B cell (primary cell): Measurements from ENCODE around the gene PPP2R3C. TPM values are rescaled to one million over a fixed set of nuclear protein-coding genes. Genes with fewer than 3 reads are reported as not detected.

Experiments used
- ATAC-seq: fragments of 200-7000 bp; cut with Tn5 transposase; one replicate; pipeline ENCODE4 v1.10.0; 2021; ENCODE audit warnings: low read depth, mild to moderate bottlenecking, moderate number of reproducible peaks, moderate library complexity
- CTCF ChIA-PET: fragments of 350-600 bp; sonication (Branson Sonifier 250); formaldehyde crosslinking; loops from one replicate; lab custom pipeline; 2021; ENCODE audit warnings: antibody characterized with exemption, inconsistent platforms; lab: Charles Lee
- POLR2A ChIA-PET: fragments of 350-600 bp; sonication (Branson Sonifier 250); formaldehyde crosslinking; loops from one replicate; lab custom pipeline; 2021; ENCODE audit warnings: antibody characterized with exemption; lab: Charles Lee
- DNase-seq: peaks from one replicate; pipeline ENCODE4 v3.0.0; 2013
- H2AFZ ChIP-seq: 2 replicates; pipeline ENCODE4 v1.6.1; 2012; ENCODE audit warnings: mild to moderate bottlenecking, low read depth, low read length; ENCODE audit not compliant: insufficient read depth, poor library complexity, severe bottlenecking
- H3K27ac ChIP-seq, 2 donors: 1 replicate in 1 of 2; 2 replicates in 1 of 2; pipeline ENCODE4 v1.5.1; 2012 to 2013; ENCODE audit warnings: low read length in 2 of 2, mild to moderate bottlenecking in 2 of 2, moderate library complexity in 1 of 2
- H3K27me3 ChIP-seq, 4 experiments: fragments of 200-600 bp in 1 of 4; sonication (generic) in 1 of 4; replicated peaks in 1 of 4; 1 replicate in 2 of 4; 2 replicates in 2 of 4; pipeline versions ENCODE4 v1.6.1 to v1.7.0; 2013 to 2016; ENCODE audit warnings: low read length in 3 of 4, mild to moderate bottlenecking in 2 of 4, mixed read lengths in 1 of 4, moderate library complexity in 1 of 4; ENCODE audit not compliant: insufficient read depth in 4 of 4, control insufficient read depth in 3 of 4; ENCODE audit errors: control extremely low read depth in 1 of 4
- H3K36me3 ChIP-seq, 2 experiments: replicated peaks in 1 of 2; 1 replicate in 1 of 2; 2 replicates in 1 of 2; pipeline versions ENCODE4 v1.6.1 to v1.7.1; 2013; ENCODE audit warnings: low read length in 1 of 2; ENCODE audit not compliant: insufficient read depth in 2 of 2, control insufficient read depth in 1 of 2; ENCODE audit errors: control extremely low read depth in 1 of 2, extremely low read depth in 1 of 2
- H3K4me1 ChIP-seq, 2 donors: fragments of 200-600 bp in 1 of 2; sonication (generic) in 1 of 2; 1 replicate in 1 of 2; 2 replicates in 1 of 2; pipeline versions ENCODE4 v1.5.1 to v1.6.1; 2013 to 2017; ENCODE audit warnings: low read length in 2 of 2; ENCODE audit not compliant: control insufficient read depth in 2 of 2, insufficient read depth in 2 of 2
- H3K4me2 ChIP-seq: replicated peaks from 2 replicates; pipeline ENCODE3; 2012; ENCODE audit warnings: mild to moderate bottlenecking, low read depth, low read length; ENCODE audit not compliant: poor library complexity, severe bottlenecking
- H3K4me3 ChIP-seq, 5 experiments: fragments of 200-600 bp in 1 of 5; sonication (generic) in 1 of 5; 1 replicate in 3 of 5; 2 replicates in 2 of 5; pipeline versions ENCODE4 v1.5.1 to v1.7.0; 2011 to 2016; ENCODE audit warnings: low read length in 4 of 5, mild to moderate bottlenecking in 4 of 5, low read depth in 2 of 5, control low read depth in 1 of 5, moderate library complexity in 1 of 5; ENCODE audit not compliant: insufficient read depth in 1 of 5; ENCODE audit errors: control extremely low read depth in 1 of 5, extremely low read depth in 1 of 5
- H3K79me2 ChIP-seq: fragments of 200-600 bp; sonication (generic); one replicate; pipeline ENCODE4 v1.6.0; 2016; ENCODE audit warnings: low read length; ENCODE audit not compliant: control insufficient read depth, insufficient read depth
- H3K9ac ChIP-seq: fragments of 200-600 bp; sonication (generic); 2 replicates; pipeline ENCODE4 v1.6.1; 2017; ENCODE audit warnings: mild to moderate bottlenecking, low read length, moderate library complexity
- H3K9me3 ChIP-seq, 3 donors: one replicate each; pipeline versions ENCODE4 v1.6.1 to v1.7.1; 2013; ENCODE audit warnings: low read length in 2 of 3; ENCODE audit not compliant: control insufficient read depth in 2 of 3, insufficient read depth in 1 of 3; ENCODE audit errors: control extremely low read depth in 1 of 3
- H4K20me1 ChIP-seq: 2 replicates; pipeline ENCODE4 v1.6.0; 2012; ENCODE audit warnings: mild to moderate bottlenecking, low read length; ENCODE audit not compliant: insufficient read depth, control insufficient read depth, poor library complexity, severe bottlenecking
- H3K27ac Mint-ChIP-seq: one replicate; pipeline ENCODE4 v1.8.0; 2021; ENCODE audit warnings: mixed read lengths
- H3K27me3 Mint-ChIP-seq: one replicate; pipeline ENCODE4 v1.8.0; 2021; ENCODE audit warnings: mixed read lengths
- H3K4me1 Mint-ChIP-seq: one replicate; pipeline ENCODE4 v1.8.0; 2021; ENCODE audit warnings: mixed read lengths
- H3K4me3 Mint-ChIP-seq: one replicate; pipeline ENCODE4 v1.8.0; 2021; ENCODE audit warnings: mixed read lengths
- H3K9me3 Mint-ChIP-seq: one replicate; pipeline ENCODE4 v1.8.0; 2022; ENCODE audit warnings: mixed read lengths; ENCODE audit not compliant: insufficient read depth
- EZH2 ChIP-seq: IDR thresholded peaks from 2 replicates; pipeline ENCODE4 v1.6.1; 2012; ENCODE audit warnings: borderline replicate concordance, low read depth, mild to moderate bottlenecking, moderate library complexity, low read length; ENCODE audit not compliant: insufficient read depth, poor library complexity, severe bottlenecking
- WGBS: methylation state at CpG from one replicate; pipeline ENCODE4 v1.1.5; 2013; ENCODE audit warnings: missing lambda C conversion rate; ENCODE audit not compliant: insufficient coverage; 5-methylcytosine and 5-hydroxymethylcytosine counted together
- intact Hi-C: fragments of 100-400 bp; cut with micrococcal nuclease; formaldehyde crosslinking; loops from one replicate; pipeline ENCODE4 v1.10.0; 2022
- polyA plus RNA-seq: library from polyadenylated mRNA; depleted of rRNA; stranded (reverse); fragments of >200 nt; gene quantifications from 2 replicates; pipeline ENCODE4 v1.2.3, GENCODE V29; 2012
- total RNA-seq, 2 donors: library from RNA; stranded (reverse); fragments of 120-200 nt in 1 of 2; gene quantifications; 1 replicate in 1 of 2; 2 replicates in 1 of 2; pipeline versions ENCODE4 v1.2.3 to v1.2.4, GENCODE V29; 2013 to 2022
- TF ChIP-seq, protein P1 (sequence below): fragments of 200-600 bp; IDR thresholded peaks from one replicate; pipeline ENCODE4 v1.8.0; 2022; ENCODE audit warnings: antibody characterized with exemption, mild to moderate bottlenecking

The PPP2R3C gene
- total and polyA plus RNA-seq, 2 donors (not counting 1 experiment from before 2014, with no cell fraction given) = 13.5 to 40.8 TPM

DNA sequence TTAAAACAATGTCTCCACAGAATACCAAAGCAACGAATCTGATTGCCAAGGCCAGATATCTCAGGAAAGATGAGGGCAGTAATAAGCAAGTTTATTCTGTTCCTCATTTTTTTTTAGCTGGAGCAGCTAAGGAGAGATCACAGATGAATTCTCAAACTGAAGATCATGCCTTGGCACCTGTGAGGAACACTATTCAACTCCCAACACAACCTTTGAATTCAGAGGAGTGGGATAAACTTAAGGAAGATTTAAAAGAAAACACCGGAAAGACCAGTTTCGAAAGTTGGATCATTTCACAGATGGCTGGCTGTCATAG, 1.6 kb upstream of the PPP2R3C start:
- H3K4me3 Mint-ChIP-seq = peak overlapping the region; percentile 100
- no peak for ATAC-seq

More for the DNA sequence above, 1.6 kb upstream of the PPP2R3C start:
- ChIA-PET POLR2A (interaction anchor here (3.1 kb wide), 1 partner anchor 281 kb away, joined by 30 read pairs; the partner anchor contains the start of gene NFKBIA), CTCF (interaction anchor here (0.6 to 2.1 kb wide), 7 partner anchors 17 to 299 kb away, joined by 3 to 8 read pairs (median 4); partner anchors contain the start of gene NFKBIA)
- no peaks in the 10 kb centered on the region for H4K20me1 ChIP-seq
- peak overlapping the region; percentile 98 for H3K9ac ChIP-seq
- H3K79me2 ChIP-seq = peaks cover 65% of the 10 kb centered on the region
- peak overlapping the region; percentile 76 for H3K4me2 ChIP-seq
- no peak for DNase-seq
- 55% methylated on average over 2 of the region's 3 CpGs for WGBS
- no peaks in the 10 kb centered on the region for H3K9me3 Mint-ChIP-seq
- peak overlapping the region; percentile 99 for H3K27ac Mint-ChIP-seq
- H3K9me3 ChIP-seq = no peaks in the 10 kb centered on the region
- H3K27me3 ChIP-seq = no peaks in the 10 kb centered on the region
- H3K4me1 ChIP-seq = peaks cover 19 to 24% of the 10 kb centered on the region in 2 donors
- no peaks in the 10 kb centered on the region for H3K27me3 Mint-ChIP-seq
- TF ChIP-seq EZH2 = no peak
- TF ChIP-seq, protein P1, sequence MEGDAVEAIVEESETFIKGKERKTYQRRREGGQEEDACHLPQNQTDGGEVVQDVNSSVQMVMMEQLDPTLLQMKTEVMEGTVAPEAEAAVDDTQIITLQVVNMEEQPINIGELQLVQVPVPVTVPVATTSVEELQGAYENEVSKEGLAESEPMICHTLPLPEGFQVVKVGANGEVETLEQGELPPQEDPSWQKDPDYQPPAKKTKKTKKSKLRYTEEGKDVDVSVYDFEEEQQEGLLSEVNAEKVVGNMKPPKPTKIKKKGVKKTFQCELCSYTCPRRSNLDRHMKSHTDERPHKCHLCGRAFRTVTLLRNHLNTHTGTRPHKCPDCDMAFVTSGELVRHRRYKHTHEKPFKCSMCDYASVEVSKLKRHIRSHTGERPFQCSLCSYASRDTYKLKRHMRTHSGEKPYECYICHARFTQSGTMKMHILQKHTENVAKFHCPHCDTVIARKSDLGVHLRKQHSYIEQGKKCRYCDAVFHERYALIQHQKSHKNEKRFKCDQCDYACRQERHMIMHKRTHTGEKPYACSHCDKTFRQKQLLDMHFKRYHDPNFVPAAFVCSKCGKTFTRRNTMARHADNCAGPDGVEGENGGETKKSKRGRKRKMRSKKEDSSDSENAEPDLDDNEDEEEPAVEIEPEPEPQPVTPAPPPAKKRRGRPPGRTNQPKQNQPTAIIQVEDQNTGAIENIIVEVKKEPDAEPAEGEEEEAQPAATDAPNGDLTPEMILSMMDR = no peak
- peak overlapping the region in 1 of 2 donors; percentile 100 for H3K27ac ChIP-seq
- peak overlapping the region; percentile 93 for H2AFZ ChIP-seq
- peak overlapping the region in 4 of 5 experiments; percentile 70 to 85 (median 74) for H3K4me3 ChIP-seq
- peaks cover 0 to 3% of the 10 kb centered on the region in 2 experiments for H3K36me3 ChIP-seq
- intact Hi-C loops = loop anchor here (2.0 to 5.0 kb wide), 3 partner anchors 586 to 685 kb away; partner anchors contain the start of genes EAPP, RALGAPA1 and SPTSSA
- H3K4me1 Mint-ChIP-seq = peaks cover 45% of the 10 kb centered on the region
